Measurements from ENCODE around the gene MTSS2. TPM values are rescaled to one million over a fixed set of nuclear protein-coding genes. Genes with fewer than 3 reads are reported as not detected.

The MTSS2 gene
- total and polyA plus RNA-seq, 8 donors, result 5.8 to 50.7 (median 21.2) TPM

DNA sequence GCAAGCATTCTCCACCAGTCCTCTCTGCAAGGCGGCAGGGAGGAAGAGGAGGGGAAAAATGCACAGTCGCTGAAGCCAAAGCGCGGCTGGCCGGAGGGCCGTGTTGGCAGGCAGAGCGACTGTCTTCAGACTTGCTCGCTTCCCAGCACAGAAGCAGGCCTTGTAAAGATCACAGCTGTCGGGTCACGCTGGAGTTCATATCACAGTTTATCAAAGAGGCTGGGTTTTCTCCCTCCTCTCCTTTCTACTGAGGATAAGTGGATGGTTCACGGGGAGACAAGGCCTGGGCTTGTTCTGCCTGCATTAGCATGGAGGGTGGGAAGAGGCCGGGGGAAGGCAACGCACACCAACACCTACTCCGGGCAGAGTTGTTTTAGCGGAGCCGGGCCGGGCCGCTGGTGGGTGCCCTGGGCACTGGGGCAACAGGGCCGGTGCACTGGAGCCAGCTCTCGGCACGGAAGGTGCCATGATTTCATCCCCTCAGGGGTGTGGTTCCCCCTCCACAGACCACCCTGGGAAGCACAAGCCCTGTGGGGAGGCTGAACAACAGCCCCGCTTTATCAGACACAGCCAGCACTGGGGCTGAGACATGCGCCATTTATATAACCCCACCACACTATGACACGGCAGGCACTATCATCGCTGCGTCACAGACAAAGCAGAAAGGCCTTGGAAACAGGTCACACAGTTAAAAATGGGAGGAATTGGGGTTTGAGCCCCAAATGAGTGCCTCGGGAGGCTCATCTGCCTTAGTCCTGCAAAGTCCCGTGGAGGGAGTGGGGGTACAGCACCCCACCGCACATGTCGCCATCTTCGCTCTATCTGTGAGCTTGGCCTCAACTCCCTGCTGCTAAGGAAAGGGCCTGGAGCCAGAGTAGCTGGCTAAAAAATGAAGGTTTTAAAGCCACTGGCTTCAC lies 40.3 kb upstream of the MTSS2 start:
- Histone ChIP-seq H3K27ac (peak overlapping the region; percentile 59 to 88 (median 83)), H3K4me1 (peaks cover 19 to 39% (median 26%) of the 10 kb centered on the region in 4 donors), H3K36me3 (peaks cover 9 to 78% (median 58%) of the 10 kb centered on the region in 4 donors), H3K27me3 (no peaks in the 10 kb centered on the region), H3K4me3 (no peak overlapping the region), H3K9me3 (no peaks in the 10 kb centered on the region)
- intact Hi-C loops (cut with DNase I; ENCODE audit: low total_unique reads), result no loop called here
- no peak for TF ChIP-seq POLR2A (IDR thresholded peaks at IDR 0.05)
- TF ChIP-seq POLR2AphosphoS5 (IDR thresholded peaks at IDR 0.05), result peak in 2 of 3 donors; percentile 27 to 39
- 61 to 82% (median 77%) methylated on average over 29 to 31 of the region's 31 CpGs for WGBS, 5 donors
- DNase-seq, result peak in 1 of 2 donors; percentile 90

DNA sequence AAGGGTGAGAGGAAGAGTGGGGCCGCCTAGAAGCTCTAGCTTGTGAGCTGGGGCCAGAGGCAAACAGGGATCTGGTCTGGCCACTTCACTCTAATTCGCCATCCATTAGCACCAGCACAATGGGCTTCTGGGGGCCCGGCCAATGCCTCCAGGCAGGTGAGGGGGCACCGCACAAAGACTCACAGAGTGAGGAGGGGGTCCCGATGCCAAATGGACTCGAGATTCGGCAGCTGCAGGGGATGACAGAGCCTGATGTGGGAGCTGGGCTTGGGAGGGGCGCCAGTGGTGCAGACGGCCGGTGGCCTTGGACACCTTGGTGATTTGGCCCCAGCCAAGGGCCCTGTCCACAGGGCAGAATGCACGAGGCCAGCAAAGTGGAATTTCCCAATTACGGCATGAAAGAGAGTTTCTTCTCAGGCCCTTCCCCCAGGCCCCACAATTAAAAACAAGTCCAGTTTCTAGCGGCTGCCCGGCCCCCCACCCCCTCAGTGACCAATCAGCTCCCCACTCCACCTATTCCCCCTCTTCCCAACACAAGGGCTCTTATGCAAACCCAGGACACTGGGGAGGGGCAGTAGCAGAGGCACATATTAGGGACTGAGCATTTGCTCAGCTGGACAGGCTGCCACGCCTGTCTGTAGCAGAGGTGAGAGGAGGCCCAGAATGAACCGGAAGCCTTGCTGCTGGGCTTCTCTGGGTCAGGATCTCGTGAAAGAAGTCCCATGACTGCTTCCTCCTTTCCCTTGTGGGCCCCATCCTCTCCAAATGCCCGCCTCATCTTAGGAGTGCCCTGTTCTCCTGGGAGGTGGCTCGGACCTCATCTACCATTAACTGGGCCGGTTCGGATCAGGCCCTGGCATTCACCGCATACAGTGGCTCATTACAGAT lies 39.4 kb upstream of the MTSS2 start:
- peaks cover 5 to 78% (median 58%) of the 10 kb centered on the region in 4 donors for H3K36me3 ChIP-seq
- H3K9me3 ChIP-seq, result no peaks in the 10 kb centered on the region
- peaks cover 19 to 39% (median 26%) of the 10 kb centered on the region in 4 donors for H3K4me1 ChIP-seq
- intact Hi-C loops (cut with DNase I; ENCODE audit: low total_unique reads), result no loop called here
- no peak overlapping the region for H3K4me3 ChIP-seq
- WGBS, 5 donors, result 68 to 77% (median 71%) methylated on average over 20 to 22 of the region's 22 CpGs
- TF ChIP-seq EP300 (IDR thresholded peaks at IDR 0.05) (no peak), POLR2A (IDR thresholded peaks at IDR 0.05) (no peak), CTCF (IDR thresholded peaks at IDR 0.05) (no peak), POLR2AphosphoS5 (IDR thresholded peaks at IDR 0.05) (peak in 1 of 3 donors; percentile 20)
- peak overlapping the region; percentile 59 to 88 (median 83) for H3K27ac ChIP-seq
- peak in 1 of 2 donors; percentile 81 for DNase-seq
- no peaks in the 10 kb centered on the region for H3K27me3 ChIP-seq

- no peak for DNase-seq
- no peak for TF ChIP-seq POLR2AphosphoS5 (IDR thresholded peaks at IDR 0.05)
- no peak for TF ChIP-seq EP300 (IDR thresholded peaks at IDR 0.05)
- TF ChIP-seq POLR2A (IDR thresholded peaks at IDR 0.05), result no peak
- no peak for TF ChIP-seq CTCF (IDR thresholded peaks at IDR 0.05)
- Histone ChIP-seq H3K27ac (peak overlapping the region in 4 of 5 donors; percentile 80 to 88 (median 84)), H3K4me1 (peaks cover 19 to 39% (median 26%) of the 10 kb centered on the region in 4 donors), H3K27me3 (no peaks in the 10 kb centered on the region), H3K4me3 (no peak overlapping the region), H3K36me3 (peaks cover 5 to 78% (median 59%) of the 10 kb centered on the region in 4 donors), H3K9me3 (no peaks in the 10 kb centered on the region)
- 85 to 94% (median 89%) methylated on average over 15 of the region's 15 CpGs for WGBS, 5 donors
- intact Hi-C loops (cut with DNase I; ENCODE audit: low total_unique reads), result no loop called here
Measured at GRCh38 chr16:70724146-70725023, 38.5 kb upstream of the MTSS2 start.

DNA sequence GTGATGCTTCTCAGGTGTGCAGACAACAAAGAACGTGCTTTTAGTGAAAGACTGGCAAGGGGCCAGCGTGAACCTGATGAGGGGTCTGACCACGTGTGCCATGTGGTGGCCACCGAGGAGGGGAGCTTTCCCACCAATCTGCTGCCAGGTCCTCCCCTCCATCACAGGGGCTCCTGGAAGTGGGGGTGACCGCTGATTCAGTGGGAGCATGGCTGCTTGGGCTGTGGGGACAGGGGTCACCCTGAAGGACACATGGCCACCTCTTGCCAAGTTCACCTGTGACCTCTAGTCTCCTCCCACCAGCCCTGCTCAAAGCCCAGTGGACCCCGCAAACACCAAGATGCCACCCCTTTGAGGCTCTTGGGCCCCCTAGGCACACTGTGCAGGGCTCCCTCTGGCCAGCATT lies 37.9 kb upstream of the MTSS2 start:
- peak overlapping the region in 1 of 5 donors; percentile 88 for H3K27ac ChIP-seq
- peaks cover 19 to 39% (median 26%) of the 10 kb centered on the region in 4 donors for H3K4me1 ChIP-seq
- TF ChIP-seq CTCF (IDR thresholded peaks at IDR 0.05) (no peak), POLR2A (IDR thresholded peaks at IDR 0.05) (no peak), POLR2AphosphoS5 (IDR thresholded peaks at IDR 0.05) (no peak), EP300 (IDR thresholded peaks at IDR 0.05) (no peak)
- WGBS, 5 donors, result 85 to 96% (median 90%) methylated on average over 6 of the region's 6 CpGs
- intact Hi-C loops (cut with DNase I; ENCODE audit: low total_unique reads), result no loop called here
- no peaks in the 10 kb centered on the region for H3K9me3 ChIP-seq
- peaks cover 5 to 72% (median 54%) of the 10 kb centered on the region in 4 donors for H3K36me3 ChIP-seq
- H3K27me3 ChIP-seq, result no peaks in the 10 kb centered on the region
- H3K4me3 ChIP-seq, result no peak overlapping the region
- DNase-seq, result no peak

Measured in stomach (tissue), 9 donors.